ENCODE results near the gene EPHA2. TPM values are rescaled to one million over a fixed set of nuclear protein-coding genes. Genes with fewer than 3 reads are reported as not detected.

The EPHA2 gene
- total and polyA plus RNA-seq, 2 donors (not counting 1 experiment from before 2014, with no cell fraction given): 9.8 to 24.6 TPM

GRCh38 chr1:16076865-16077238, 79.0 kb downstream of the EPHA2 start:
- no peak overlapping the region for H3K4me3 ChIP-seq (replicated peaks in 1 of 4; ENCODE audit: control extremely low read depth in 1 of 4, insufficient read depth in 1 of 4, low read depth in 3 of 4, low read length in 4 of 4)
- no peaks in the 10 kb centered on the region for H3K79me2 ChIP-seq (ENCODE audit: control insufficient read depth, insufficient read depth, low read length)
- H3K4me1 ChIP-seq (ENCODE audit: control insufficient read depth, extremely low read depth, insufficient read depth, low read length): peaks cover 20% of the 10 kb centered on the region
- TF ChIP-seq EZH2 (IDR thresholded peaks at IDR 0.05; ENCODE audit: low read length, missing control alignments) (no peak), CTCF (conservative IDR thresholded peaks at IDR 0.05 in 1 of 2, IDR thresholded peaks at IDR 0.05 in 1 of 2; ENCODE audit: low read depth in 1 of 2, low read length in 2 of 2) (no peak)
- no peak overlapping the region for H3K9ac ChIP-seq (ENCODE audit: insufficient read depth, low read length)
- H2AFZ ChIP-seq (ENCODE audit: low read length): no peak overlapping the region
- no peaks in the 10 kb centered on the region for H3K36me3 ChIP-seq (ENCODE audit: control insufficient read depth, insufficient read depth, low read length)
- no peaks in the 10 kb centered on the region for H3K9me3 ChIP-seq (ENCODE audit: control insufficient read depth, insufficient read depth, low read depth, low read length)
- DNase-seq (ENCODE audit: low read depth in 2 of 2): peak; percentile 38 to 79
- no peaks in the 10 kb centered on the region for H4K20me1 ChIP-seq (ENCODE audit: control insufficient read depth, extremely low read depth, insufficient read depth, low read length)
- peak overlapping the region; percentile 90 for H3K27ac ChIP-seq (ENCODE audit: insufficient read depth, low read length)
- no peaks in the 10 kb centered on the region for H3K27me3 ChIP-seq (ENCODE audit: control insufficient read depth, insufficient read depth, low read length)
- no peak overlapping the region for H3K4me2 ChIP-seq (ENCODE audit: extremely low read depth, insufficient read depth, low read length)

DNA sequence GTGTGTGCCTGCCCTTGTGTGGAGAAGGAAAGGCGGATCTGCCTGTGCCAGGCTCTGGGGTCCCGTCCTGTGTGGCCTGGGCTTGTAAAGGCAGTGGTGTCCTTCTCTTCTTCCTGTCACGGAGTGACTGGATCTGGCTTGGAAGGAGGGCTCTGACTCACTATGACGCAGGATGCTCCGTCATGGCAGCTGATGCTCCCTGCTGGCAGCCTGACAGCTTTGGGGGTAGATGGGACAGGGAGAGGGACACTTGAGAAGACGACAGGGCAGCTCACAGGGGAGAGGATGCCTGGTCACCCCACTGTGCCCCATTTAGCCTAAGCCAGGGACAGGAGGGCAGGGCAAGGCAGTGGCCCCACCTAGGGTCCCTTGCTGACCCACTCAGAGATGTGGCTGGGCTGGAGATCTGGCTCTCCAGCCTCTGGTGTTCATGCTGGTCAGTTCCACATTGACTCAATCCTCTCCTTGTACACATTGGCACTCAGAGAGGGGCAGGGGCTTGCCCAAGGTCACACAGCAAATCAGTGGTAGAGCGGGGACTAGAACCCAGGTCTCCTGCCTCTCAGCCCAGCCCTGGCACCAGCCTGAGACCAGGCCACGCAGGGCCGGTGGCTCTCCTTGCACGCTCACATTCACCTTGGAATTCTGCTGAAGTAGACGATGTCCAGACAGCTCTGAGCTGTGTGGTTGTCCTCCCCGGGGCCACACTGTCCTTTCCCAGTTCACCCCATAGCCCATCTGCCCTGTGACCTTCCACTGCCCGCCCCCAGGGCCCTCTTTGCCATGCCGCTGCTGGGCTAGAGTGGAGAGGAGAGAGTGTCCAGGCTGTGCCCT, 79.6 kb downstream of the EPHA2 start:
- Histone ChIP-seq H3K9ac (ENCODE audit: insufficient read depth, low read length) (no peak overlapping the region), H3K4me1 (ENCODE audit: control insufficient read depth, extremely low read depth, insufficient read depth, low read length) (peaks cover 20% of the 10 kb centered on the region), H3K4me2 (ENCODE audit: extremely low read depth, insufficient read depth, low read length) (no peak overlapping the region), H3K79me2 (ENCODE audit: control insufficient read depth, insufficient read depth, low read length) (no peaks in the 10 kb centered on the region), H3K36me3 (ENCODE audit: control insufficient read depth, insufficient read depth, low read length) (no peaks in the 10 kb centered on the region), H3K9me3 (ENCODE audit: control insufficient read depth, insufficient read depth, low read depth, low read length) (no peaks in the 10 kb centered on the region), H3K27ac (ENCODE audit: insufficient read depth, low read length) (peak overlapping the region; percentile 90), H3K4me3 (replicated peaks in 1 of 4; ENCODE audit: control extremely low read depth in 1 of 4, insufficient read depth in 1 of 4, low read depth in 3 of 4, low read length in 4 of 4) (no peak overlapping the region), H4K20me1 (ENCODE audit: control insufficient read depth, extremely low read depth, insufficient read depth, low read length) (no peaks in the 10 kb centered on the region), H3K27me3 (ENCODE audit: control insufficient read depth, insufficient read depth, low read length) (no peaks in the 10 kb centered on the region), H2AFZ (ENCODE audit: low read length) (no peak overlapping the region)
- TF ChIP-seq EZH2 (IDR thresholded peaks at IDR 0.05; ENCODE audit: low read length, missing control alignments) (no peak), CTCF (conservative IDR thresholded peaks at IDR 0.05 in 1 of 2, IDR thresholded peaks at IDR 0.05 in 1 of 2; ENCODE audit: low read depth in 1 of 2, low read length in 2 of 2) (no peak)
- peak; percentile 90 to 93 for DNase-seq (ENCODE audit: low read depth in 2 of 2)

GRCh38 chr1:16075337-16076030, 80.4 kb downstream of the EPHA2 start:
- no peak overlapping the region for H3K4me2 ChIP-seq (ENCODE audit: extremely low read depth, insufficient read depth, low read length)
- peaks cover 20% of the 10 kb centered on the region for H3K4me1 ChIP-seq (ENCODE audit: control insufficient read depth, extremely low read depth, insufficient read depth, low read length)
- H2AFZ ChIP-seq (ENCODE audit: low read length): no peak overlapping the region
- no peak for TF ChIP-seq EZH2 (IDR thresholded peaks at IDR 0.05; ENCODE audit: low read length, missing control alignments)
- TF ChIP-seq CTCF (conservative IDR thresholded peaks at IDR 0.05 in 1 of 2, IDR thresholded peaks at IDR 0.05 in 1 of 2; ENCODE audit: low read depth in 1 of 2, low read length in 2 of 2): no peak
- H3K4me3 ChIP-seq (replicated peaks in 1 of 4; ENCODE audit: control extremely low read depth in 1 of 4, insufficient read depth in 1 of 4, low read depth in 3 of 4, low read length in 4 of 4): no peak overlapping the region
- no peaks in the 10 kb centered on the region for H4K20me1 ChIP-seq (ENCODE audit: control insufficient read depth, extremely low read depth, insufficient read depth, low read length)
- H3K79me2 ChIP-seq (ENCODE audit: control insufficient read depth, insufficient read depth, low read length): no peaks in the 10 kb centered on the region
- DNase-seq (ENCODE audit: low read depth in 2 of 2): peak; percentile 83 to 84
- H3K27ac ChIP-seq (ENCODE audit: insufficient read depth, low read length): peak overlapping the region; percentile 90
- no peaks in the 10 kb centered on the region for H3K9me3 ChIP-seq (ENCODE audit: control insufficient read depth, insufficient read depth, low read depth, low read length)
- H3K36me3 ChIP-seq (ENCODE audit: control insufficient read depth, insufficient read depth, low read length): no peaks in the 10 kb centered on the region
- H3K27me3 ChIP-seq (ENCODE audit: control insufficient read depth, insufficient read depth, low read length): no peaks in the 10 kb centered on the region
- no peak overlapping the region for H3K9ac ChIP-seq (ENCODE audit: insufficient read depth, low read length)

Measured in fibroblast of lung (primary cell).